H9 (cell line): ENCODE results near the gene RBM33. TPM values are rescaled to one million over a fixed set of nuclear protein-coding genes. Genes with fewer than 3 reads are reported as not detected.

Experiments used
- DNase-seq: peaks from one replicate; pipeline ENCODE4 v3.0.0-alpha.2; 2017
- H2AFZ ChIP-seq: one replicate; pipeline ENCODE4 v1.6.1; 2013; ENCODE audit warnings: mild to moderate bottlenecking, low read length, control low read depth, moderate library complexity
- H2AK5ac ChIP-seq: 2 replicates; pipeline ENCODE4 v1.6.1; 2013; ENCODE audit warnings: low read length, control low read depth, mixed read lengths; ENCODE audit not compliant: insufficient read length
- H2BK120ac ChIP-seq: one replicate; pipeline ENCODE4 v1.6.1; 2013; ENCODE audit warnings: low read depth, mild to moderate bottlenecking, low read length, control low read depth, inconsistent platforms; ENCODE audit not compliant: poor library complexity, severe bottlenecking
- H2BK12ac ChIP-seq: 2 replicates; pipeline ENCODE4 v1.6.1; 2013; ENCODE audit warnings: low read length, control low read depth, mixed read lengths, low read depth; ENCODE audit not compliant: insufficient read length
- H2BK15ac ChIP-seq: 2 replicates; pipeline ENCODE4 v1.6.1; 2013; ENCODE audit warnings: low read depth, low read length, control low read depth
- H2BK20ac ChIP-seq: one replicate; pipeline ENCODE4 v1.6.1; 2013; ENCODE audit warnings: low read depth, mild to moderate bottlenecking, low read length, control low read depth, inconsistent platforms; ENCODE audit not compliant: poor library complexity, severe bottlenecking
- H2BK5ac ChIP-seq: 2 replicates; pipeline ENCODE4 v1.6.1; 2013; ENCODE audit warnings: low read length, control low read depth, mixed read lengths; ENCODE audit not compliant: insufficient read length
- H3K14ac ChIP-seq: 2 replicates; pipeline ENCODE4 v1.6.1; 2013; ENCODE audit warnings: low read length, control low read depth; ENCODE audit not compliant: insufficient read depth
- H3K18ac ChIP-seq: 2 replicates; pipeline ENCODE4 v1.6.1; 2013; ENCODE audit warnings: low read depth, mild to moderate bottlenecking, mixed read lengths, low read length, control low read depth; ENCODE audit not compliant: insufficient read length
- H3K23ac ChIP-seq: 2 replicates; pipeline ENCODE4 v1.6.1; 2013; ENCODE audit warnings: low read length, control low read depth, mixed read lengths, low read depth; ENCODE audit not compliant: insufficient read length
- H3K23me2 ChIP-seq: 2 replicates; pipeline ENCODE4 v1.6.1; 2013; ENCODE audit warnings: low read depth, mild to moderate bottlenecking, mixed read lengths, low read length, control low read depth; ENCODE audit not compliant: insufficient read length, poor library complexity, severe bottlenecking
- H3K27ac ChIP-seq: 2 replicates; pipeline ENCODE4 v1.5.1; 2013; ENCODE audit warnings: low read length, control low read depth, mixed read lengths, low read depth; ENCODE audit not compliant: insufficient read length
- H3K27me3 ChIP-seq: 2 replicates; pipeline ENCODE4 v1.6.1; 2013; ENCODE audit warnings: low read length, control low read depth, inconsistent platforms; ENCODE audit not compliant: insufficient read depth
- H3K4ac ChIP-seq: 2 replicates; pipeline ENCODE4 v1.6.1; 2013; ENCODE audit warnings: low read depth, mild to moderate bottlenecking, control low read depth, inconsistent platforms, low read length, moderate library complexity
- H3K4me1 ChIP-seq: 2 replicates; pipeline ENCODE4 v1.6.1; 2013; ENCODE audit warnings: low read length, control low read depth, inconsistent platforms; ENCODE audit not compliant: insufficient read depth
- H3K4me2 ChIP-seq: 2 replicates; pipeline ENCODE4 v1.6.1; 2013; ENCODE audit warnings: low read length, control low read depth, mixed read lengths; ENCODE audit not compliant: insufficient read length, insufficient read depth
- H3K56ac ChIP-seq: 2 replicates; pipeline ENCODE4 v1.6.1; 2013; ENCODE audit warnings: low read depth, mild to moderate bottlenecking, mixed read lengths, low read length, control low read depth; ENCODE audit not compliant: insufficient read length
- H3K79me1 ChIP-seq: 2 replicates; pipeline ENCODE4 v1.6.1; 2013; ENCODE audit warnings: low read depth, mild to moderate bottlenecking, moderate library complexity, low read length, control low read depth, inconsistent platforms; ENCODE audit not compliant: insufficient read depth, poor library complexity, severe bottlenecking
- H3K79me2 ChIP-seq: 2 replicates; pipeline ENCODE4 v1.6.1; 2013; ENCODE audit warnings: low read length, control low read depth, inconsistent platforms; ENCODE audit not compliant: insufficient read depth
- H3K9ac ChIP-seq: 2 replicates; pipeline ENCODE4 v1.6.1; 2013; ENCODE audit warnings: low read length, control low read depth, mixed read lengths; ENCODE audit not compliant: insufficient read length; ENCODE audit errors: extremely low read depth
- H3K9me3 ChIP-seq: one replicate; pipeline ENCODE4 v1.6.1; 2013; ENCODE audit warnings: low read depth, low read length, inconsistent platforms; ENCODE audit not compliant: control insufficient read depth
- H3T11ph ChIP-seq: one replicate; pipeline ENCODE4 v1.6.1; 2013; ENCODE audit warnings: mild to moderate bottlenecking, low read length, control low read depth, inconsistent platforms
- H4K20me1 ChIP-seq: one replicate; pipeline ENCODE4 v1.6.1; 2013; ENCODE audit not compliant: control insufficient read depth, insufficient read length, insufficient read depth
- H4K5ac ChIP-seq: 2 replicates; pipeline ENCODE4 v1.6.1; 2013; ENCODE audit warnings: low read depth, mild to moderate bottlenecking, mixed read lengths, low read length, control low read depth; ENCODE audit not compliant: insufficient read length
- H4K8ac ChIP-seq: replicated peaks from 2 replicates; pipeline ENCODE4 v1.6.1; 2013; ENCODE audit warnings: low read length, control low read depth, mixed read lengths, low read depth; ENCODE audit not compliant: insufficient read length
- H4K91ac ChIP-seq: 2 replicates; pipeline ENCODE4 v1.6.1; 2013; ENCODE audit warnings: low read depth, mild to moderate bottlenecking, moderate library complexity, mixed read lengths, low read length, control low read depth; ENCODE audit not compliant: insufficient read length
- H3K27ac Mint-ChIP-seq, 3 experiments: 2 replicates in 2 of 3; 3 replicates in 1 of 3; pipeline ENCODE4 v1.8.0; 2020 to 2021; ENCODE audit warnings: mixed read lengths in 3 of 3, mild to moderate bottlenecking in 1 of 3, moderate library complexity in 1 of 3
- H3K27me3 Mint-ChIP-seq: 2 replicates; pipeline ENCODE4 v1.8.0; 2021; ENCODE audit warnings: low read depth, mild to moderate bottlenecking, moderate library complexity, mixed read lengths
- H3K36me3 Mint-ChIP-seq, 3 experiments: 2 replicates in 2 of 3; 3 replicates in 1 of 3; pipeline ENCODE4 v1.8.0; 2020 to 2021; ENCODE audit warnings: low read depth in 3 of 3, mixed read lengths in 3 of 3; ENCODE audit not compliant: insufficient read depth in 1 of 3
- H3K4me1 Mint-ChIP-seq, 2 experiments: 2 replicates each; pipeline ENCODE4 v1.8.0; 2020; ENCODE audit warnings: mixed read lengths in 2 of 2
- H3K4me3 Mint-ChIP-seq, 2 experiments: 2 replicates in 1 of 2; 3 replicates in 1 of 2; pipeline ENCODE4 v1.8.0; 2020 to 2021; ENCODE audit warnings: mild to moderate bottlenecking in 2 of 2, mixed read lengths in 2 of 2, moderate library complexity in 1 of 2
- H3K9me3 Mint-ChIP-seq, 2 experiments: 2 replicates in 1 of 2; 3 replicates in 1 of 2; pipeline ENCODE4 v1.8.0; 2020; ENCODE audit warnings: mild to moderate bottlenecking in 2 of 2, mixed read lengths in 2 of 2, moderate library complexity in 1 of 2
- WGBS: extraction: QIAGEN DNeasy Blood & Tissue Kit; methylation state at CpG from one replicate; pipeline ENCODE4 v1.1.7; 2013; ENCODE audit warnings: missing lambda C conversion rate, low lambda C conversion rate, mixed read lengths; ENCODE audit not compliant: insufficient read length; ENCODE audit errors: extremely low coverage; 5-methylcytosine and 5-hydroxymethylcytosine counted together
- total RNA-seq: library from RNA; stranded (reverse); gene quantifications from 2 replicates; pipeline ENCODE4 v1.2.1, GENCODE V29; 2021
- TF ChIP-seq, protein P1 (sequence below): fragments of 200-600 bp; sonication (generic); conservative IDR thresholded peaks from 3 replicates; pipeline ENCODE4 v1.8.0; 2021; ENCODE audit warnings: antibody characterized with exemption, mild to moderate bottlenecking

Gene RBM33
- total RNA-seq, 1 experiment from 2014 or later = 71.3 TPM

DNA sequence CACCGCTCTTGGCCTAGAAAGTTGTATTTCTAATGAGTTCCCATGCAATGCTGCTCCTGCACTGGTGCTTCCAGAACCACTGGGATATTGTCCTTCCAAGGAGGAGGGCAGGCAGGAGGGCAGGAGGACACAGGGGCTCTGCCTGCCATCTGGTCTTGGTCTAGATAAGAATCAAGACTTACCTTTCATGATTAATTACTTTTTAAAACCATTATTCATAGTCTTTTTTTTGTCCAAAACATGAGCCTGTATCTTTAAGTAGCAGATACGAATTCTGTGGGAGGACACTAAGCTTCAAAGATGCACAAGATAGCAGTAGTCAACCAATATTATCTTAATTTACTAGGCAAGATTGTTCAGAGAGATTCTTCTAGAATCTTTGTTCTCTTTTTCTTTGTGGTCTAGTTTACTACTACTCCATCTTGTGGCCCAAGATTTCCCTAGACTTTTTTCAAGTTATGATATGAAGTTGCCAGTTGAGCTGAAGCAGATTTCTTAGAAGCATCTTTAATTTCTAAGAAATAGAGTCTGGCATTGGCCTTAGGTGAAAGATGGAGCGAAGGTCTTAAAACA lies 57.6 kb downstream of the RBM33 start:
- WGBS = no CpG with 5 or more reads among the region's 3 CpGs
- H3K4me1 ChIP-seq = no peaks in the 10 kb centered on the region; the same call in none of the 2 replicates
- H3K27ac Mint-ChIP-seq = no peak overlapping the region
- H3K4me2 ChIP-seq = no peak overlapping the region
- no peak overlapping the region for H3T11ph ChIP-seq
- H3K14ac ChIP-seq = no peak overlapping the region
- H3K27ac ChIP-seq = no peak overlapping the region
- no peak overlapping the region for H3K9ac ChIP-seq
- peaks cover 9 to 12% of the 10 kb centered on the region in 2 experiments for H3K4me1 Mint-ChIP-seq
- no peaks in the 10 kb centered on the region for H3K27me3 ChIP-seq
- peaks cover 18 to 55% (median 52%) of the 10 kb centered on the region in 3 experiments; a peak in 5 of 7 replicates for H3K36me3 Mint-ChIP-seq
- H3K56ac ChIP-seq = no peak overlapping the region
- no peaks in the 10 kb centered on the region for H3K27me3 Mint-ChIP-seq
- TF ChIP-seq, protein P1, sequence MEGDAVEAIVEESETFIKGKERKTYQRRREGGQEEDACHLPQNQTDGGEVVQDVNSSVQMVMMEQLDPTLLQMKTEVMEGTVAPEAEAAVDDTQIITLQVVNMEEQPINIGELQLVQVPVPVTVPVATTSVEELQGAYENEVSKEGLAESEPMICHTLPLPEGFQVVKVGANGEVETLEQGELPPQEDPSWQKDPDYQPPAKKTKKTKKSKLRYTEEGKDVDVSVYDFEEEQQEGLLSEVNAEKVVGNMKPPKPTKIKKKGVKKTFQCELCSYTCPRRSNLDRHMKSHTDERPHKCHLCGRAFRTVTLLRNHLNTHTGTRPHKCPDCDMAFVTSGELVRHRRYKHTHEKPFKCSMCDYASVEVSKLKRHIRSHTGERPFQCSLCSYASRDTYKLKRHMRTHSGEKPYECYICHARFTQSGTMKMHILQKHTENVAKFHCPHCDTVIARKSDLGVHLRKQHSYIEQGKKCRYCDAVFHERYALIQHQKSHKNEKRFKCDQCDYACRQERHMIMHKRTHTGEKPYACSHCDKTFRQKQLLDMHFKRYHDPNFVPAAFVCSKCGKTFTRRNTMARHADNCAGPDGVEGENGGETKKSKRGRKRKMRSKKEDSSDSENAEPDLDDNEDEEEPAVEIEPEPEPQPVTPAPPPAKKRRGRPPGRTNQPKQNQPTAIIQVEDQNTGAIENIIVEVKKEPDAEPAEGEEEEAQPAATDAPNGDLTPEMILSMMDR = no peak
- H2BK20ac ChIP-seq = no peak overlapping the region
- H2BK12ac ChIP-seq = no peak overlapping the region
- no peak overlapping the region for H2BK5ac ChIP-seq
- H4K20me1 ChIP-seq = no peaks in the 10 kb centered on the region
- no peak overlapping the region for H3K4me3 Mint-ChIP-seq
- peaks cover 2% of the 10 kb centered on the region; the same call in 1 of the 2 replicates for H3K79me2 ChIP-seq
- DNase-seq = no peak
- peaks cover 5% of the 10 kb centered on the region for H3K79me1 ChIP-seq
- no peak overlapping the region for H4K91ac ChIP-seq
- H4K5ac ChIP-seq = no peak overlapping the region
- no peak overlapping the region for H2BK120ac ChIP-seq
- no peaks in the 10 kb centered on the region for H3K23me2 ChIP-seq
- no peak overlapping the region for H3K4ac ChIP-seq
- no peak overlapping the region for H4K8ac ChIP-seq
- H3K18ac ChIP-seq = no peak overlapping the region
- no peak overlapping the region for H2BK15ac ChIP-seq
- H3K9me3 ChIP-seq = no peaks in the 10 kb centered on the region
- H3K9me3 Mint-ChIP-seq = no peaks in the 10 kb centered on the region
- H2AK5ac ChIP-seq = no peak overlapping the region
- no peak overlapping the region for H2AFZ ChIP-seq
- H3K23ac ChIP-seq = no peak overlapping the region
